Neural cell (in vitro differentiated cells): ENCODE results near the gene C1orf167. TPM values are rescaled to one million over a fixed set of nuclear protein-coding genes. Genes with fewer than 3 reads are reported as not detected.

Source experiments
- H2AFZ ChIP-seq: fragments of 200-600, 300-800 bp; sonication (generic), shearing (Covaris generic); 2 replicates; pipeline ENCODE4 v1.6.0; 2014; ENCODE audit warnings: low read depth, mild to moderate bottlenecking, antibody characterized with exemption, low read length, moderate library complexity
- H3F3A ChIP-seq: fragments of 200-600 bp; shearing (Covaris generic); 2 replicates; pipeline ENCODE4 v1.6.1; 2016; ENCODE audit warnings: mild to moderate bottlenecking, moderate library complexity, mixed read lengths, antibody characterized with exemption, low read length; ENCODE audit not compliant: insufficient read depth, poor library complexity, severe bottlenecking
- H3K27ac ChIP-seq: fragments of 200-600, 300-800 bp; sonication (generic), shearing (Covaris generic); 2 replicates; pipeline ENCODE4 v1.5.1; 2014; ENCODE audit warnings: mild to moderate bottlenecking, low read length, moderate library complexity
- H3K27me3 ChIP-seq: fragments of 300-800, 200-600 bp; sonication (generic), shearing (Covaris generic); 2 replicates; pipeline ENCODE4 v1.6.0; 2014; ENCODE audit warnings: mild to moderate bottlenecking, low read depth, low read length, moderate library complexity; ENCODE audit not compliant: insufficient read depth
- H3K36me3 ChIP-seq: fragments of 300-800, 200-600 bp; sonication (generic), shearing (Covaris generic); 2 replicates; pipeline ENCODE4 v1.5.1; 2014; ENCODE audit warnings: mild to moderate bottlenecking, antibody characterized with exemption, low read length, moderate library complexity; ENCODE audit not compliant: insufficient read depth
- H3K4me2 ChIP-seq: fragments of 300-800, 200-600 bp; sonication (generic), shearing (Covaris generic); 2 replicates; pipeline ENCODE4 v1.6.0; 2014; ENCODE audit warnings: mild to moderate bottlenecking, low read length
- H3K4me3 ChIP-seq: fragments of 300-800, 200-600 bp; sonication (generic), shearing (Covaris generic); 2 replicates; pipeline ENCODE4 v1.5.1; 2014; ENCODE audit warnings: mild to moderate bottlenecking, low read length, moderate library complexity
- H3K79me2 ChIP-seq: fragments of 200-600 bp; shearing (Covaris generic); replicated peaks from 2 replicates; pipeline ENCODE4 v1.6.0; 2014; ENCODE audit warnings: mild to moderate bottlenecking, low read length, moderate library complexity; ENCODE audit not compliant: insufficient read depth
- H3K9ac ChIP-seq: fragments of 300-800, 200-600 bp; sonication (generic), shearing (Covaris generic); 2 replicates; pipeline ENCODE4 v1.6.1; 2016; ENCODE audit warnings: mild to moderate bottlenecking, low read length, mixed read lengths
- H3K9me2 ChIP-seq: fragments of 200-600 bp; shearing (Covaris generic); 2 replicates; pipeline ENCODE4 v1.6.1; 2016; ENCODE audit warnings: mild to moderate bottlenecking, low read length, mixed read lengths; ENCODE audit not compliant: insufficient read depth
- H3K9me3 ChIP-seq: fragments of 200-600, 300-800 bp; sonication (generic), shearing (Covaris generic); 2 replicates; pipeline ENCODE4 v1.6.1; 2016; ENCODE audit warnings: mild to moderate bottlenecking, mixed run types, low read length, moderate library complexity, mixed read lengths
- H4K20me1 ChIP-seq: fragments of 200-600 bp; shearing (Covaris generic); 2 replicates; pipeline ENCODE4 v1.6.1; 2016; ENCODE audit warnings: mild to moderate bottlenecking, mixed run types; ENCODE audit not compliant: insufficient read depth
- CTCF ChIP-seq: fragments of 450-650 bp; IDR thresholded peaks from 2 replicates; pipeline ENCODE4 v1.5.1; 2014; ENCODE audit warnings: antibody characterized with exemption, mild to moderate bottlenecking, moderate library complexity; ENCODE audit not compliant: poor library complexity, severe bottlenecking
- EP300 ChIP-seq: fragments of 450-650 bp; conservative IDR thresholded peaks from 2 replicates; pipeline ENCODE4 v1.6.1; 2014; ENCODE audit warnings: antibody characterized with exemption, mild to moderate bottlenecking, moderate library complexity; ENCODE audit not compliant: poor library complexity, severe bottlenecking
- EZH2 ChIP-seq: fragments of 200-600, 300-800 bp; shearing (Covaris generic), sonication (generic); IDR thresholded peaks from 2 replicates; pipeline ENCODE4 v1.6.1; 2014; ENCODE audit warnings: antibody characterized with exemption, low read length, borderline replicate concordance, mild to moderate bottlenecking; ENCODE audit not compliant: insufficient read depth, poor library complexity, severe bottlenecking
- MXI1 ChIP-seq: fragments of 450-650 bp; conservative IDR thresholded peaks from 2 replicates; pipeline ENCODE4 v1.6.1; 2014; ENCODE audit warnings: antibody characterized with exemption, mild to moderate bottlenecking; ENCODE audit not compliant: poor library complexity, severe bottlenecking
- POLR2AphosphoS5 ChIP-seq: IDR thresholded peaks from 2 replicates; pipeline ENCODE4 v1.6.1; 2012
- RAD21 ChIP-seq: fragments of 450-650 bp; conservative IDR thresholded peaks from 2 replicates; pipeline ENCODE4 v1.6.1; 2014; ENCODE audit warnings: antibody characterized with exemption, mild to moderate bottlenecking, moderate library complexity
- SMC3 ChIP-seq: fragments of 450-650 bp; conservative IDR thresholded peaks from 2 replicates; pipeline ENCODE4 v1.6.1; 2014; ENCODE audit warnings: antibody characterized with exemption, mild to moderate bottlenecking, moderate library complexity; ENCODE audit not compliant: poor library complexity
- TAF1 ChIP-seq: IDR thresholded peaks from 2 replicates; pipeline ENCODE4 v1.6.1; 2012; ENCODE audit warnings: low read depth
- polyA plus RNA-seq: library from polyadenylated mRNA; depleted of rRNA; stranded (reverse); fragments of >200 nt; gene quantifications from 2 replicates; pipeline ENCODE4 v1.2.3, GENCODE V29; 2014
- TF ChIP-seq, protein P1 (sequence below): IDR thresholded peaks from 2 replicates; pipeline ENCODE4 v1.6.1; 2012; ENCODE audit warnings: borderline replicate concordance

The C1orf167 gene
- polyA plus RNA-seq, 1 donor from 2014 or later: not detected

DNA sequence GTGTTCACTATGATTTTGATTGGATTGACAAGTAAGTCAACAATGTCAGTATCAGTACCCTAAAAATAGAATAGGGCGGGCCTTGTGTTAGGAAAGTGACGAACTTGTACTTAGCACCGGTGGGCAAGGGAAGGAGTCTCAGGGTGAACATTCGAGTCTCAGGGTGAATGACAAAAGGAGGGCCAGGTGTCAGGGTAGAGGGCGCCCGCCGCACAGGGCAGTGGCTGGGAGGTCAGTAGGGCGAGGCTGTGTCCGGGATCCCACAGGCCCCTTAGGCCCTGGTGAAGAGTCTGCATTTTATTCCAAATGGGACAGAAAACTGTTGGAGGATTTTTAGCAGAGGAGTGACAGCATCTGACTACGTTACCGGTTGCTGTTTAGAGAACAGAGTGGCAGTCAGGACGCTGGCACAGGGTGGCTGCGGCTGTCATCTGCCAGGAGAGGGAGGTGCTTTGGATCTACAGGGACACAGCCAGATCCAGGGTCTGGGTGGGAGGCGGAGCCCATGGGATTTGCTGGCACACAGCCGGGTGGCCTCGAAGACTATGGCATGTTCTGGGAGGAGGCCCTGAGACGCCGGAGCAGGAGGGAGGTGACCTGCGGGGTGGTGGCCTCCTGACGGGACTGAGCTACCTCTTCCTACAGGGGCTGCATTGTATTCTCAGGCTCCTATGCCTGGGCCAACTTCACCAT, 15.1 kb upstream of the C1orf167 start:
- Histone ChIP-seq H3K4me3 (no peak overlapping the region), H3F3A (no peaks in the 10 kb centered on the region), H3K27ac (no peak overlapping the region), H3K27me3 (no peaks in the 10 kb centered on the region), H3K4me2 (no peak overlapping the region), H3K9me2 (no peaks in the 10 kb centered on the region), H2AFZ (no peak overlapping the region), H3K36me3 (no peaks in the 10 kb centered on the region), H3K79me2 (no peaks in the 10 kb centered on the region), H3K9ac (no peak overlapping the region), H3K9me3 (no peaks in the 10 kb centered on the region), H4K20me1 (no peaks in the 10 kb centered on the region)
- TF ChIP-seq POLR2AphosphoS5: no peak
- TF ChIP-seq, protein P1, sequence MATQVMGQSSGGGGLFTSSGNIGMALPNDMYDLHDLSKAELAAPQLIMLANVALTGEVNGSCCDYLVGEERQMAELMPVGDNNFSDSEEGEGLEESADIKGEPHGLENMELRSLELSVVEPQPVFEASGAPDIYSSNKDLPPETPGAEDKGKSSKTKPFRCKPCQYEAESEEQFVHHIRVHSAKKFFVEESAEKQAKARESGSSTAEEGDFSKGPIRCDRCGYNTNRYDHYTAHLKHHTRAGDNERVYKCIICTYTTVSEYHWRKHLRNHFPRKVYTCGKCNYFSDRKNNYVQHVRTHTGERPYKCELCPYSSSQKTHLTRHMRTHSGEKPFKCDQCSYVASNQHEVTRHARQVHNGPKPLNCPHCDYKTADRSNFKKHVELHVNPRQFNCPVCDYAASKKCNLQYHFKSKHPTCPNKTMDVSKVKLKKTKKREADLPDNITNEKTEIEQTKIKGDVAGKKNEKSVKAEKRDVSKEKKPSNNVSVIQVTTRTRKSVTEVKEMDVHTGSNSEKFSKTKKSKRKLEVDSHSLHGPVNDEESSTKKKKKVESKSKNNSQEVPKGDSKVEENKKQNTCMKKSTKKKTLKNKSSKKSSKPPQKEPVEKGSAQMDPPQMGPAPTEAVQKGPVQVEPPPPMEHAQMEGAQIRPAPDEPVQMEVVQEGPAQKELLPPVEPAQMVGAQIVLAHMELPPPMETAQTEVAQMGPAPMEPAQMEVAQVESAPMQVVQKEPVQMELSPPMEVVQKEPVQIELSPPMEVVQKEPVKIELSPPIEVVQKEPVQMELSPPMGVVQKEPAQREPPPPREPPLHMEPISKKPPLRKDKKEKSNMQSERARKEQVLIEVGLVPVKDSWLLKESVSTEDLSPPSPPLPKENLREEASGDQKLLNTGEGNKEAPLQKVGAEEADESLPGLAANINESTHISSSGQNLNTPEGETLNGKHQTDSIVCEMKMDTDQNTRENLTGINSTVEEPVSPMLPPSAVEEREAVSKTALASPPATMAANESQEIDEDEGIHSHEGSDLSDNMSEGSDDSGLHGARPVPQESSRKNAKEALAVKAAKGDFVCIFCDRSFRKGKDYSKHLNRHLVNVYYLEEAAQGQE: no peak
- no peak for TF ChIP-seq MXI1
- no peak for TF ChIP-seq CTCF
- TF ChIP-seq TAF1: no peak
- TF ChIP-seq EZH2: no peak
- no peak for TF ChIP-seq RAD21
- no peak for TF ChIP-seq SMC3
- TF ChIP-seq EP300: no peak

GRCh38 chr1:11748294-11749202, 13.4 kb upstream of the C1orf167 start:
- no peaks in the 10 kb centered on the region for H3K79me2 ChIP-seq
- no peak overlapping the region for H3K27ac ChIP-seq
- no peaks in the 10 kb centered on the region for H4K20me1 ChIP-seq
- H3K27me3 ChIP-seq: no peaks in the 10 kb centered on the region
- no peaks in the 10 kb centered on the region for H3K36me3 ChIP-seq
- no peak overlapping the region for H3K4me2 ChIP-seq
- no peaks in the 10 kb centered on the region for H3K9me3 ChIP-seq
- H3K9ac ChIP-seq: no peak overlapping the region
- no peak overlapping the region for H2AFZ ChIP-seq
- no peak overlapping the region for H3K4me3 ChIP-seq
- TF ChIP-seq EZH2 (no peak), TAF1 (no peak), MXI1 (no peak), POLR2AphosphoS5 (no peak), SMC3 (no peak), EP300 (no peak), RAD21 (no peak), CTCF (no peak)
- TF ChIP-seq, protein P1: no peak
- no peaks in the 10 kb centered on the region for H3K9me2 ChIP-seq
- H3F3A ChIP-seq: no peaks in the 10 kb centered on the region
